Measurements from ENCODE around the gene TMOD2.
A peak's percentile ranks its signal among the peaks of the same experiment; 100 is the strongest.

TMOD2 gene

DNA sequence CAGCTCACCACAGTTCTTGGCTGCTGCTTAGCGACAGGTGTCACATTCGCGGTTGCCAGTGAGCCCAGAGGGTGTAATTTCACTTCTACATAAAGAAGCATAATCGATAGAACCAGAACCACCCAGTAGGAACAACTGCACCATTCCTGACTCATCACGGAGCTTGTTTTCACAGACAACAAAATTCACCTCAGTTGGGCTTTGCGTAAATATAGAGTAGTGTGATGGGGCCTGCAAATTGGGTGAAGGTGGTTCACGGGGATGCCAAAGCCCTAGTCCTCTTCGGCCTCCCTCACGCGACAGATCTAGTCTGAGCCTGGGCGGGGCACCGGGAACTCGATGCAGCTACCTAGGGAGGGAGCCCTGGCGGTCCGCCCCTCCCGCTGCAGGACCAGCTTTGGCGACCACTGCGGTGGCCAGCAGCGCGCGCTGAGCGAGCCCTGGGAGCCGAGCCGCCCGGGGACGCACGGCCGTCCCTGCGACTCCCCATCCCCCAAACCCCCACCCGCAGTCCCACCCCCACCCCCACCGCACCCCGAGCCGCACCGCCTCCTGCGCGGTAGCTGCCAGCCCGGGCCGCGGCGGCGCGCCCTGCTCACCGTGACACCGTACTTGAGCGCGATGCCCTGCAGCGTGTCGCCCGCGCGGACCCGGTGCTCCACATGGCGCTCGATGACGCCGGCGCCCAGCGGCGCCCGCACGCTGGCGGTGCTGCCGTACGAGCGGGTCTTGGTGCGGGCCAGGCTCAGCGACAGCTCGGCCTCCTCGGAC, 14.5 kb upstream of the TMOD2 start:
- DNase-seq (ENCODE audit: low read depth), result peak; percentile 71
- TF ChIP-seq, protein P1, sequence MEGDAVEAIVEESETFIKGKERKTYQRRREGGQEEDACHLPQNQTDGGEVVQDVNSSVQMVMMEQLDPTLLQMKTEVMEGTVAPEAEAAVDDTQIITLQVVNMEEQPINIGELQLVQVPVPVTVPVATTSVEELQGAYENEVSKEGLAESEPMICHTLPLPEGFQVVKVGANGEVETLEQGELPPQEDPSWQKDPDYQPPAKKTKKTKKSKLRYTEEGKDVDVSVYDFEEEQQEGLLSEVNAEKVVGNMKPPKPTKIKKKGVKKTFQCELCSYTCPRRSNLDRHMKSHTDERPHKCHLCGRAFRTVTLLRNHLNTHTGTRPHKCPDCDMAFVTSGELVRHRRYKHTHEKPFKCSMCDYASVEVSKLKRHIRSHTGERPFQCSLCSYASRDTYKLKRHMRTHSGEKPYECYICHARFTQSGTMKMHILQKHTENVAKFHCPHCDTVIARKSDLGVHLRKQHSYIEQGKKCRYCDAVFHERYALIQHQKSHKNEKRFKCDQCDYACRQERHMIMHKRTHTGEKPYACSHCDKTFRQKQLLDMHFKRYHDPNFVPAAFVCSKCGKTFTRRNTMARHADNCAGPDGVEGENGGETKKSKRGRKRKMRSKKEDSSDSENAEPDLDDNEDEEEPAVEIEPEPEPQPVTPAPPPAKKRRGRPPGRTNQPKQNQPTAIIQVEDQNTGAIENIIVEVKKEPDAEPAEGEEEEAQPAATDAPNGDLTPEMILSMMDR (IDR thresholded peaks at IDR 0.05; ENCODE audit: low read depth, low read length), result no peak
- TF ChIP-seq MAX (IDR thresholded peaks at IDR 0.05; ENCODE audit: low read depth, low read length) (peak; percentile 84), MYC (IDR thresholded peaks at IDR 0.05; ENCODE audit: low read depth, low read length) (peak; percentile 84), POLR2A (IDR thresholded peaks at IDR 0.05; ENCODE audit: extremely low read depth, insufficient read length) (no peak)
- H3K4me3 ChIP-seq (ENCODE audit: low read depth, low read length), result peak overlapping the region; percentile 90

- peak; percentile 88 for DNase-seq (ENCODE audit: low read depth)
- peak within 1 kb of the TSS; percentile 90 for H3K4me3 ChIP-seq (ENCODE audit: low read depth, low read length)
- TF ChIP-seq MYC (IDR thresholded peaks at IDR 0.05; ENCODE audit: low read depth, low read length) (no peak), POLR2A (IDR thresholded peaks at IDR 0.05; ENCODE audit: extremely low read depth, insufficient read length) (peak; percentile 62)
Observed at GRCh38 chr15:51737522-51738305, 13.7 kb upstream of the TMOD2 start, which contains the start of gene LYSMD2. Gene LYSMD2, minus strand, starts transcription at chr15:51737655. Its CDS starts 33 bp downstream, at chr15:51737622.

GRCh38 chr15:51738553-51738952, 12.8 kb upstream of the TMOD2 start:
- TF ChIP-seq MYC (IDR thresholded peaks at IDR 0.05; ENCODE audit: low read depth, low read length), result no peak
- TF ChIP-seq MAX (IDR thresholded peaks at IDR 0.05; ENCODE audit: low read depth, low read length), result no peak
- TF ChIP-seq, protein P1 (IDR thresholded peaks at IDR 0.05; ENCODE audit: low read depth, low read length), result no peak
- no peak for TF ChIP-seq POLR2A (IDR thresholded peaks at IDR 0.05; ENCODE audit: extremely low read depth, insufficient read length)
- H3K4me3 ChIP-seq (ENCODE audit: low read depth, low read length), result no peak overlapping the region

GRCh38 chr15:51739061-51739712, 12.2 kb upstream of the TMOD2 start:
- H3K4me3 ChIP-seq (ENCODE audit: low read depth, low read length), result no peak overlapping the region
- TF ChIP-seq, protein P1 (IDR thresholded peaks at IDR 0.05; ENCODE audit: low read depth, low read length), result no peak
- TF ChIP-seq MYC (IDR thresholded peaks at IDR 0.05; ENCODE audit: low read depth, low read length) (no peak), MAX (IDR thresholded peaks at IDR 0.05; ENCODE audit: low read depth, low read length) (no peak), POLR2A (IDR thresholded peaks at IDR 0.05; ENCODE audit: extremely low read depth, insufficient read length) (no peak)
- DNase-seq (ENCODE audit: low read depth), result no peak

More at GRCh38 chr15:51738553-51738952, 12.8 kb upstream of the TMOD2 start:
- DNase-seq (ENCODE audit: low read depth), result no peak

GRCh38 chr15:51749307-51749706, 2.1 kb upstream of the TMOD2 start:
- TF ChIP-seq, protein P1 (IDR thresholded peaks at IDR 0.05; ENCODE audit: low read depth, low read length), result no peak
- TF ChIP-seq POLR2A (IDR thresholded peaks at IDR 0.05; ENCODE audit: extremely low read depth, insufficient read length), result no peak
- no peak for TF ChIP-seq MYC (IDR thresholded peaks at IDR 0.05; ENCODE audit: low read depth, low read length)
- TF ChIP-seq MAX (IDR thresholded peaks at IDR 0.05; ENCODE audit: low read depth, low read length), result no peak
- DNase-seq (ENCODE audit: low read depth), result no peak
- no peak overlapping the region for H3K4me3 ChIP-seq (ENCODE audit: low read depth, low read length)
